Cardiac muscle cell (in vitro differentiated cells and primary cell): ENCODE results near the gene DGKI. TPM values are rescaled to one million over a fixed set of nuclear protein-coding genes. Genes with fewer than 3 reads are reported as not detected.

Experiments
- DNase-seq, 2 donors: peaks; one replicate each; pipeline versions ENCODE4 v3.0.0 to v3.0.0-alpha.2; 2010 to 2017; ENCODE audit warnings: low read depth in 1 of 2, low spot score in 1 of 2
- H3K27ac ChIP-seq: fragments of 200-600 bp; sonication (generic); 2 replicates; pipeline ENCODE4 v1.5.1; 2016
- H3K27me3 ChIP-seq: fragments of 200-600 bp; sonication (generic); 2 replicates; pipeline ENCODE4 v1.6.0; 2016; ENCODE audit warnings: control low read depth
- H3K36me3 ChIP-seq: fragments of 200-600 bp; sonication (generic); 2 replicates; pipeline ENCODE4 v1.5.1; 2016; ENCODE audit warnings: control low read depth
- H3K4me1 ChIP-seq: fragments of 200-600 bp; sonication (generic); 2 replicates; pipeline ENCODE4 v1.8.1; 2017; ENCODE audit warnings: low read depth, mild to moderate bottlenecking, mixed run types
- H3K4me3 ChIP-seq: fragments of 200-600 bp; sonication (generic); 2 replicates; pipeline ENCODE4 v1.5.1; 2016; ENCODE audit warnings: mild to moderate bottlenecking
- H3K9me3 ChIP-seq: fragments of 200-600 bp; sonication (generic); 2 replicates; pipeline ENCODE4 v1.5.1; 2017; ENCODE audit warnings: low read depth, mild to moderate bottlenecking, control low read depth
- polyA plus RNA-seq: library from polyadenylated mRNA; unstranded; fragments of >200 nt; fragmentation: Nextera tagmentation; extraction: Ambion mirVana; gene quantifications from 2 replicates; pipeline ENCODE4 v1.2.1, GENCODE V29; 2016
- total RNA-seq: library from RNA; depleted of rRNA; stranded (reverse); fragments of >200 nt; gene quantifications from 2 replicates; pipeline ENCODE4 v1.2.3, GENCODE V29; 2016
- TF ChIP-seq, protein P1 (sequence below): IDR thresholded peaks from 2 replicates; pipeline ENCODE4 v1.5.1; 2012; ENCODE audit warnings: low read depth, mild to moderate bottlenecking, low read length

The DGKI gene
- total and polyA plus RNA-seq, 2 experiments from 2014 or later = 35.0 to 52.7 TPM

DNA sequence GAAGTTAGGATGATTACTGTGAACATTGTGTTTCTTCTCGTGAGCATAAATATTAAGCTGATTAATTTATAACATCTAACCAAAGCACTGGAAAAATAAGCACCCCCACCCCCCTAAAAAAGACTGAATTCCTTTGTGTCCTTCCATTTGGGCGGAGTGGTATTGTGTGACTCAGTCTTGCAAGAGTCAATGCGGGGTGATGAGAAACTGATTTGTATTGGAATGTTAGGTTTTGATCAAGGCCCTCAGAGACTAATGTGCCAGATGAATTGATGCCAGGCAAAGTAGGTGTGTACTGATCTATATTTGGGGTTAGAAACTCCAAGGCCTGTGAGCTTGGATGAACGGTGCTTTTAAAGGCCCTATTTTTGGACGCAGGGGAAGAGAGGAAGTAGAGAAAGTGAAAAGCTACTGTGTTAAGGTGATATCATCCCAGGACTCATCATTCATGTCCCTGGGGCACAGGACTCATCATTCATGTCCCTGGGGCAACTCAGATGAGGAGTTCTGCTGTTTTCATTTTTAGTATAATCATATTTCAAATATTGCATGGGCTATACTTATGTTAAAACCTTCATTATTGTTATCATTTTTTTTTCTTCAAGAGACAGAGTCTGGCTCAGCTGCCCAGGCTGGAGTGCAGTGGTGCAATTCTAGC lies 442.0 kb downstream of the DGKI start:
- Histone ChIP-seq H3K9me3 (no peaks in the 10 kb centered on the region), H3K27ac (peak overlapping the region; percentile 54), H3K4me3 (no peak overlapping the region), H3K36me3 (peaks cover 13% of the 10 kb centered on the region), H3K27me3 (no peaks in the 10 kb centered on the region), H3K4me1 (peaks cover 30% of the 10 kb centered on the region)
- no peak for DNase-seq
- TF ChIP-seq, protein P1, sequence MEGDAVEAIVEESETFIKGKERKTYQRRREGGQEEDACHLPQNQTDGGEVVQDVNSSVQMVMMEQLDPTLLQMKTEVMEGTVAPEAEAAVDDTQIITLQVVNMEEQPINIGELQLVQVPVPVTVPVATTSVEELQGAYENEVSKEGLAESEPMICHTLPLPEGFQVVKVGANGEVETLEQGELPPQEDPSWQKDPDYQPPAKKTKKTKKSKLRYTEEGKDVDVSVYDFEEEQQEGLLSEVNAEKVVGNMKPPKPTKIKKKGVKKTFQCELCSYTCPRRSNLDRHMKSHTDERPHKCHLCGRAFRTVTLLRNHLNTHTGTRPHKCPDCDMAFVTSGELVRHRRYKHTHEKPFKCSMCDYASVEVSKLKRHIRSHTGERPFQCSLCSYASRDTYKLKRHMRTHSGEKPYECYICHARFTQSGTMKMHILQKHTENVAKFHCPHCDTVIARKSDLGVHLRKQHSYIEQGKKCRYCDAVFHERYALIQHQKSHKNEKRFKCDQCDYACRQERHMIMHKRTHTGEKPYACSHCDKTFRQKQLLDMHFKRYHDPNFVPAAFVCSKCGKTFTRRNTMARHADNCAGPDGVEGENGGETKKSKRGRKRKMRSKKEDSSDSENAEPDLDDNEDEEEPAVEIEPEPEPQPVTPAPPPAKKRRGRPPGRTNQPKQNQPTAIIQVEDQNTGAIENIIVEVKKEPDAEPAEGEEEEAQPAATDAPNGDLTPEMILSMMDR = no peak

DNA sequence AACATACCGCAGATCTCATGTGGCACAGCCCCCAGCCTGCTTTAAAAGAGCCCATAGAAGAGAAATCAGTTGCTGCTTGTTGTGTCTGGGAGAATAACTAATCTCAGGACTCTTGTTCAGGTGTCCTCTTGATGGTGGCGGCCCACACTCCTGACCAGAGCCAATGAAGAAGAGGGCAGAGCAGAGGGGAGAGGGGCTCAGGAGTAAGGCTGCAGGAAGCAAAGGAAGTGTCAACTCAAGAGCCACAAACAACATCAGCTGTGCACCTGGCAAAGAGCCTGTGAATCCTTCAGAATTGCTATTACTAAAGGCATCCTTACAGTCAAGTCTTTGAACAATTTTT lies 443.4 kb downstream of the DGKI start:
- Histone ChIP-seq H3K4me3 (no peak overlapping the region), H3K4me1 (peaks cover 39% of the 10 kb centered on the region), H3K27ac (peak overlapping the region; percentile 1), H3K27me3 (no peaks in the 10 kb centered on the region), H3K9me3 (no peaks in the 10 kb centered on the region), H3K36me3 (peaks cover 13% of the 10 kb centered on the region)
- TF ChIP-seq, protein P1 = no peak
- DNase-seq = no peak

DNA sequence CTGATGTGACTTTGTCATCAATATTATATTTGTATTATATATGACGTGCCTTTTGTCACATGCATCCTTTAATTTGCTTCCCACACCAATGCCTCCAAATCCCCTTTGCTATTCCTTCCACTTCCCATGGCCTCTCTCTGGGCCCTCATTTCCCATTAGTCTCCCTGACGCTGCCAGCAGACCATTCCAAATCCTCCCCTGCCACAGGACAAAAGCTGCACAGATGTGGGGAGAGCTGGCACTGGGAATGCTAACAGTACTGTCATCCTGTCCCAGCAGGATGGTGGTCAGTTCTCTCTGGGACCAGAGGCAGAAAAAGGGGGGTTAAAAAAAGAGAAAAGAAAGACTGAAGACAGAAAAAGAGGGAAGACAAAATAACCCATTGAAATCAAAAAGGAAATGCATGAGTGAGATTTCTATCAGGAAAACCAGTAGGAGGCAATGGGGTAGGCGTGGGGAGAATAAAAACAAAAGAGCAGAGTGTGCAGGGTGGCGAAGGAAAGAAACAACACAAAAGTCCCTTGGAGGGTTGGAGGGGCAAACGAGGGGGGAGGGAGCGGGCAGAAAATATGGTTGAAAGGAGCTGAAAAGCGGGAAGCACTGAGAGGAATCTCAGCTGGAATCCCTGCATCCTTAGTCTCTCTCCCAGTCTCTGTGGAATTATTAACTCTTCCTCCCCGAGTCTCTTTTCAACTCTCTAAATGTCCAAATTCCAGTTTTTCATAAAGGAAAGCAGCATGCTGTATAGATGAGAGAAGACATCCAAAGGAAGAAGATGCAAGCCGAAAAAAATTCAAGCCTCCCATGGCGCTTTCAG lies 444.0 kb downstream of the DGKI start:
- no peaks in the 10 kb centered on the region for H3K27me3 ChIP-seq
- H3K9me3 ChIP-seq = no peaks in the 10 kb centered on the region
- H3K4me1 ChIP-seq = peaks cover 37% of the 10 kb centered on the region
- H3K27ac ChIP-seq = peak overlapping the region; percentile 1
- TF ChIP-seq, protein P1 = no peak
- no peak overlapping the region for H3K4me3 ChIP-seq
- no peak for DNase-seq
- peaks cover 11% of the 10 kb centered on the region for H3K36me3 ChIP-seq

DNA sequence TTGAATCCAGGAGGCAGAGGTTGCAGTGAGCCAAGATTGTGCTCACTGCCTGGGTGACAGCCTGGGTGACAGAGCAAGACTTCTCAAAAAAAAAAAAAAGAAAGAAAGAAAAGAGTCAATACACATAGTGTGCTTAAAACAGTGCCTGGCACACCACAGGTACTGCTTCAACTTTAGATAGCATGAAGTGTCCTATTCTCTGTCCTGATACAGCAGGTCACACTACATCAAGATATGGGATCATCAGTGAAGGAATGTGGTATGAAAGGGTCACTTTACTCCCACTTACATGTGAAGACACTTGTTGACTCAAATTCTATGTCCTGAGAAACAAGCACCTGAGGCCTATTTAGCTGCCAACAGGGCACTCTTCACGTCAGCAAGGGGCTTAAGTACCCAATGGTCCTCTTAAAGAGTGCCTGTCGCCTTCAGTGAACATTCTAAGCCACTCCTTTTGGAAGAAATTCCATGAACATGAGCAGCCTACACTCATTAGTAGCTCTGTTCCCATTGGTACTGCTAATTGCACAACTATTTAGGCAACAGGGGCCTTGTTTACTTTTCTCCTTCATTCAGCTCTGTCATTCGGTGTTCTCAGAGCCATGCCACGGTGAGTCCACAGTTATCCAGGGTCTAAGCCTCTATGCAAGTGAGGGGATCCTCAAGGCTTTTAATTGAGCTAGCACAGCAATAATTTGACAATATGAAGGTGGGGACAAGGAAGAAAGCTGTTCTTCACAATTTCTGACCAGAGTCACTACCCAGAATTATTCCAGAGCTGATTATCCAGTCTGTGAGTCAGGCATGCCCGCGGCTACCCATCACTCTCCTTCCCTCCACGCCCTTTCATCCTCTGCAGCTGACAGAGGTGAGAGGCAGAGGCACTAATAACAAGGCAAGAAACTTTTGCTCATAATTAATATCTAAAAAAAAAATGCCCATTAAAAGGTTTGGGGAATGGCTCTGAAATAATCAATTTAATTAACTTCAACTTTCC lies 446.6 kb downstream of the DGKI start:
- H3K27me3 ChIP-seq = no peaks in the 10 kb centered on the region
- peak in 1 of 2 donors; percentile 49 for DNase-seq
- peak overlapping the region; percentile 86 for H3K27ac ChIP-seq
- H3K36me3 ChIP-seq = no peaks in the 10 kb centered on the region
- TF ChIP-seq, protein P1 = no peak
- H3K4me1 ChIP-seq = peaks cover 44% of the 10 kb centered on the region
- H3K4me3 ChIP-seq = no peak overlapping the region
- no peaks in the 10 kb centered on the region for H3K9me3 ChIP-seq

DNA sequence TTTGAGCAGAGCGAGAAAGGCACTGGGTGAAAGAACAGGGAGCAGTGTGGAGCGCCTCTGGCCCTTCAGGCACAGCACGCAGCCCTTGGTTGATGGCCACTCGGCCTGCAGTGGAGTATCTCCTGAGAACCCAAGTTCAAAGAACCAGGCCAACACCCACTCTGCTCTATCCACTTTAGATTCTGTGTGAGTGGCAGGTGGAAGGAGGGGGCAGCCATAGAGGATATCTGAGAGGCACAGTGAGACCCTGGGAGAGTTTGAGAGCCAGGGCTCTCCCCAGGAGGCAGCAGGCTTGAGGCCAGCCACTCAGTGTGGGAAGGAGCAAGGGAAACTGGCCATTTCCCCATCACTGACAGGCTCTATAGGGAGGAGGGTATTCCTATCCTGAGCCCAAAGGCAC lies 450.7 kb downstream of the DGKI start:
- Histone ChIP-seq H3K27ac (peak overlapping the region; percentile 7), H3K27me3 (no peaks in the 10 kb centered on the region), H3K4me1 (peaks cover 35% of the 10 kb centered on the region), H3K9me3 (no peaks in the 10 kb centered on the region), H3K4me3 (no peak overlapping the region), H3K36me3 (no peaks in the 10 kb centered on the region)
- peak in 1 of 2 donors; percentile 51 for DNase-seq
- TF ChIP-seq, protein P1 = no peak
